NCI-H2171 treated with DMSO at 0.1 percent for 48 hours (cell line): ENCODE data around the gene PAM.
A peak's percentile ranks its signal among the peaks of the same experiment; 100 is the strongest.

Source experiments
- DNase-seq: peaks from one replicate; lab custom pipeline; 2025; lab: John Stamatoyannopoulos, UW

Gene PAM

DNA sequence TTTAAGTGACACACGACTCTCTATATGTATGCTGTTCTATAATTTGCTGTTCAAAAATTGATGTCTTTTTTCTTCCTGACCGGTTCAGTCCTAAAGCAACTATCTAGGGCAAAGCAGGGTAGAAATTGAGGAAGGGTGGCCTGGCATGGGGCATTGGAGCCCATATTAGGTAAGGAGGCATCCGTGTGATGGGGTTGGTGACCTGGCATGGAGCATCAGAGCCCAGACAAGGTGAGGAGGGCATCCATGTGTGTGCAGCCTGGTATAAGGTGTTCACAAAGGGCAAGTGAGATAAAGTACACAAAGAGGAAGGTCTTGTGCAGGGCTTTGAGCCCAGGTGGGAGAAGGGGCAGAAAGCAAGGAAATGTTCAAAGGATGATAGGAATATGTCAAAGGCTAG lies 104.9 kb downstream of the PAM start:
- no peak for DNase-seq

DNA sequence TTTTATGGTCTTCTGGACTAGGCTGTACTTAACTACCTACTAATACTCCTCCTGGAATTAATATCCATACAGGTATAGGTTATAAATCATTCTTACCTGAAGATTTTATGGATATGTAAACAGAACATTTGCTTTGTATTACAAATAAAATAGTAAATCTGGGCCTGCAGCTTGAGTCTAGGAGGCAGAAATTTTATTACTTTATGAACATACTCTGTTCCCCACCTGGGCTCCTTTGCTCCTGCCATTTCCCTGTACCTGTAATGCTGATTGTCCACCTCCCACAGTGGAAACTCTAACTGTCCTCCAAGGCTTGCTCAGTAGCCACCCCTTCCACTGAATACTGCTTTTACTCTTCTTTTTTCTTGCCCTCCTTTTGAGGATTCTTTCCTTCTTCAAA lies 108.0 kb downstream of the PAM start:
- no peak for DNase-seq

GRCh38 chr5:102863764-102864560 lies 108.9 kb downstream of the PAM start:
- DNase-seq: no peak

GRCh38 chr5:102865171-102865509 lies 110.0 kb downstream of the PAM start:
- DNase-seq: no peak

DNA sequence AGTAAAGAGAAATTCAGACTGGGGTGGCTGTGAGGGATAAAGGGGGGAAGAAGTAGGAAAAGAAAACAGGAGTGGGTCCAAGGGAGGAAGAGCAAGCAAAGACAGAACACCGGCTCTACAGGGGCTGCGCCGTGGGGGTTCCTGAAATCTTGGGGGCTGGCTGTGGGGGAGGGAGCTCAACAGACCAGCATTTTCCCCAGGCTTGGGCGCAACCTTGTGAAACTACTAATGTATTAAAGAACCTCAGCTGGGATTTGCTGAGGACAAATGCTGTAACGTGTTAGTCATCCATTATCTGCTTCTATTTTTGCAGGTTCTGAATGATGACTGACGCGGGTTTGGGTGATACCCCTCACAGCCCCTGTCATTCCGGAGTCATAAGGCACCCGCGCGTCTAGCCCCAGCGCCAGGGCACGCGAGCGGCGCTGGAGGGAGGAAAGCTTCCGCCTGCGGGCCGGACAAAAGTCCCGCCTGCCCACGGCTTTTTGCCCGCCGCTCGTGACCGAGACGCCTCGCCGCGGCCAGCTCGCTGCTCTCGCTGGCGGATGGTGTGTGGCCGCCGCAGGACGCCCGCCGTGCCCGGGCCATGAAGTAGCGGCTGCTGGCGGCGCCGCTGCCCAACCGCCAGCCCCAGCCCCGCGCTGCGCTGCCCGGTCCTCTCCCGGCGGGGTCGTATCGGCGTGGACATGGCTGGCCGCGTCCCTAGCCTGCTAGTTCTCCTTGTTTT lies 110.6 kb downstream of the PAM start:
- no peak for DNase-seq

DNA sequence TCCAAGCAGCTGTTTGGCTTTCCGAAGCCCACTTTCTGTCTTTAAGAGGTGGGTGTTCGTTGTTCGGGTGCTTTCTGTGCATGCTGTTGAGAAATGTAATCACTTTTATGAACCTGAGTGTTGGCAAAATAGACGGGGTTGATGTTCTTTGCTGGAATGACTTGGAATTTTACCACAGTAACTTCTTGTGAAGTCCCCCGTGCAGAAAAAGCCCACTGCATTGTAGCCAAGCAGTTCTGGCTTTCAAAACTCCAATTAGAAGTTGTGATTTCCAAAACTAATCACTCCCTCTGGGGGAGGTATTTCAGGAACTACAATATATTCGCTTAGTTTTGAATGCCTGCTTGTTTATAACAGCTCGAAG lies 111.1 kb downstream of the PAM start:
- no peak for DNase-seq

DNA sequence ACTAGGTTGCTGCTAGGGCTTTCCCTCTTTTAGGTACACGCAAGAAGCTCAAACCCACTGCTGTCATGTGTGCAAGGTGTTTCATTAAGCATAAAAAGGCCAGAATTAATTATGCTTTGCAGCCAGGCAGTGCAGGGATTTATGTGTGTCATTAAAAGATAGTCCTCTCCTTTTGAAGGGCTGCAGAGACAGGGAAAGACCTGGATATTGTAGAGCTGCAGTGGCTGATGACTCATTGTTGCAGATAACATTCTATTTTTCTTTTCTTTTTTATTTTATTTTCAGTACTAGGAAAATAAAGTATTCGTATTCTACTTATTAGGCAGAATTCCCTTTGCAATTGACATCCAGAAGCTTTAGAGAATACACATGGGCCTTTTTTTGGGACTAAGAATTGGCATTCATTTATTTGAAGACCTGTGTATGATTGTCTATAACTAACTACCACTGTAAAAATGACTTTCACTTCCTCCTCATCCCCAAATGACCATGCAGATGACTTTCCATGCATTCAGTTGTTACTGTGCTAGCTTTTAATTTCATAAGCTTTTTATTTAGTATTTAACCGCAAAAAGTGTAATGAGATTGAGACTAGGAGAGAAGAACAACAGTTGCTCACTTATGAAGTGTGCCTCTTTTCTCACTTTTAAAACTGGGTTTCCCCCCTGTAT lies 113.0 kb downstream of the PAM start:
- no peak for DNase-seq

- DNase-seq: no peak
These were observed 114.1 kb downstream of the PAM start for GRCh38 chr5:102869230-102869629.

DNA sequence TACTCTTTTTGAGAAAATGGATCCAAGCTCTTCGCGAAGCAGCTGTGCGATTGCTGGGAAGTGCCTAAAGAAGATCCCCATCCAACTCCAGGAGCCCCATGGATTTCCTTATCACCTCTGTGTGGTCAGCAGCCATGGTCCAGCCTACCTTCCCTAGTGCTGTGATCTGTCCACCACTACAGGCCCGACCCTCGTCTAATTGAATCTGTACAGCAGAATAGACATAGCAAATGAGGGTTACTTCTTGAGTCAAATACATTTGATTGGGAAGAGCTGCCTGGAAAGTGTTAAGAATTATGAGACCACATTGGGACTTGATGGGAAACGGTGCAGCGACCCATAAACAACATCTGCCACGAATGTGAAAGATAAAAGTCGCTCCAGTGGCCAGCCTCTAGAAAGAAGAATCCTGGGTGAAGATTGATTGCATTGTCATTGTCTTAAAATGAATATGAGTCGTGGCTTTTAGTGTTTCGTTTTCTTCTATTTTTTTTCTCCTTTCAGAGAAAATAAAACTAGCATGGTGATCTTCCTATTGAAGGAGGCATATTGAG lies 118.4 kb downstream of the PAM start:
- peak; percentile 52 for DNase-seq

GRCh38 chr5:102874054-102874453 lies 118.9 kb downstream of the PAM start:
- DNase-seq: no peak

DNA sequence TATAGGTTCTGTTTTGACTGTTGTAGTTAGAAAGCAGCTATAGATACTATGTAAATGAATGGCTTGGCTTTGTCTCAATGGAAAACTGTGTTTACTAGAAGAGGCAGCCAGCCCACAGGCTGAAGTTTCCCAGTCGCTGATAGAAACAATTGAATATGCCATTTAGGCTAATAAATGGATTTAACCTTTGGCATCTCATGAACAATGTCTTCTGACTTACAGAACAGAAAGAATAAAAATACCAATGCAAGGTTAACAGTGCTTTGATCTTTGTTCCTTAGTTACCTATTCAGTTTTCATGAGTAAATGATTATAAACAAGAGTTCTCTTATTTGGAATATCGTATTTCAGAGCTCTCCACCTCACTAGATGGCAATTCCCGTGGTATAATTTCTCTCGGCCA lies 120.6 kb downstream of the PAM start:
- no peak for DNase-seq

- DNase-seq: no peak
These were observed 121.5 kb downstream of the PAM start for GRCh38 chr5:102876610-102877009.

DNA sequence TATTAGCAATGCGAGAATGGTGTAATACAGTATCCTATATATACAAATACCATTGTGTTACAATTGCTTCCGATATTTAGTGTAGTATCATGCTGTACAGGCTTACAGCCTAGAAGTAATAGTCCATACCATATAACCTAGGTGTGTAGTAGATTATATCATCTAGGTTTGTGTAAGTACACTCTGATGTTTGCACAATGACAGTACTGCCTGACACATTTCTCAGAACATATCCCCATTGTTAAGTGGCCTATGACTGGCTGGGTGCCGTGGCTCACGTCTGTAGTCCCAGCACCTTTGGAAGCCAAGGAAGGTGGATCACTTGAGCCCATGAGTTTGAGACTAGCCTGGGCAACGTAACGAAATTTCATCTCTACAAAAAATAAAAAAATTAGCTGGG lies 124.6 kb downstream of the PAM start:
- no peak for DNase-seq

GRCh38 chr5:102886586-102886985 lies 131.5 kb downstream of the PAM start:
- DNase-seq: no peak

DNA sequence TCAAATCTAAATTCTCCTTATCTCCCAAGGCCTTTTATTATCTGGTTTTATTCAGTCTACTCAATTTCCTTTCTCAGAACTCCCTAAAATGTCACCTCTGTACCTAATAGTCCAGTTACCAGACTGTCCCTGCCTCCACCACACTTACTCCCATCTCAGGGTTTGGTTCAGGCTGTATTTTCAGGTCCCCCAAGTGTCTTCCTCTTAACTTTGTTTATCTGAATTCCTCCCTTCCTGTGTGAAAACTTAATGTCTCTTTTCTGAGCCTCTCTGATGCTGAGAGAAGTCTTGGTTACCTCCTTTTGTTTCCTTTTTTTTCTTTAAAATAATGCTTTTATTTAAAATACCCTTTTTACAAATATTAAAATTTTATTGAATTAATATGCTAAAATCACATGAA lies 133.4 kb downstream of the PAM start:
- DNase-seq: no peak

DNA sequence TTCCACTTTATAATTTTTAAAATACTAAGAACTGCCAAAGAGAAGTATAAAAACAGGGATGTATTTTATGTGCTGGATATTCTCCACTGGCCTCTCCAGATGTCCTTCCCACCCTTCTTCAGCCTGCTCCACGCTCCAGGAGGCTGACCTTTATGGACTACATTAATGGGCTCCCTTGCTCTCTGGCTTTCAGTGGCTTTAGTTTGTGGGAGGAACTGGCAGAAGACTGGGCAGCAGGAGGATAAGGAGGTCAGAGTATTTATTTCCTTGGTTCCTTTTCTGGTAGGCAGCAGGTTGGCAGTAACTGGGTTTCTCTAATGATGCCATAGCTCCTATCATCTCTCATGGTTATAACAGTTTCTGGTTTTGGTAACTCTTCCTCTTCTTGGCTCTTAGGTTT lies 133.9 kb downstream of the PAM start:
- no peak for DNase-seq

- no peak for DNase-seq
These were observed 135.0 kb downstream of the PAM start for GRCh38 chr5:102890133-102890532.

- DNase-seq: no peak
These were observed 136.1 kb downstream of the PAM start for GRCh38 chr5:102891175-102891574.

DNA sequence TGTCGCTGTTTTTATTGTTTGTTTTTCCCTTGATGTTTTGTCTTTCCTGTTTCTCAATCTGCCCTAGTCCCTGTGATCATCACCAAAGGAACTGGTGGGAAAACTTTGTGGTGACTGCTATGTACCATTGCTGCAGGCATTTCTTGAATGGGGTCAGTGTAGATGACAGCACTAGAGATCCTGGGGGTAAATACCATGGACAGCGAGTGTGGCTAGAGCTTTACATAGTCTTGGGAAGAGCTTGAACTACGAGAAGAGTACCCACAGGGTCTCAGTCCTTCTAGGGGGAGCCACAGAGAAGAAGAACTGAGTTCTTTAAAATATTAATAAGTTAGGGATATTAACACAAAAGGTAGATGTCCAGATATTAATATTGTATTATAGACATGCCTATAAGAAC lies 138.8 kb downstream of the PAM start:
- no peak for DNase-seq

DNA sequence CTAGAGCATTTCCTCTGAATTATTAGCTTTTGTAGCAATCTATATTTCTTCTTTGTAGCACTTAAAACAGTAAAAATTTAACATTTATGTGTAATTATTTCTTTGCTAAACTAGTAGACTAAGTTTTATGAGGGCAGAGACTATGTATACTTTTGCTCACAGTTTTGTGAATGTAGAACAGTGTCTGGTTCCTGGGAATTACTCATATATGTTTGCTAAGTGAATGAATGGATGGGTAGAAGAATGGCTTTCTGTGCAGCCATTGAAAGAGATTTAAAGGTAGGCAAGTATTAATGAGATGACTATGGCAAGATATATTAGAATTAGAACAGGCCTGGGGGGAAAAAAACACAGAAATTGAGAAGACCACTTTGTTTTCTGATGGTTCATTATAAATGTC lies 140.1 kb downstream of the PAM start:
- DNase-seq: no peak

DNA sequence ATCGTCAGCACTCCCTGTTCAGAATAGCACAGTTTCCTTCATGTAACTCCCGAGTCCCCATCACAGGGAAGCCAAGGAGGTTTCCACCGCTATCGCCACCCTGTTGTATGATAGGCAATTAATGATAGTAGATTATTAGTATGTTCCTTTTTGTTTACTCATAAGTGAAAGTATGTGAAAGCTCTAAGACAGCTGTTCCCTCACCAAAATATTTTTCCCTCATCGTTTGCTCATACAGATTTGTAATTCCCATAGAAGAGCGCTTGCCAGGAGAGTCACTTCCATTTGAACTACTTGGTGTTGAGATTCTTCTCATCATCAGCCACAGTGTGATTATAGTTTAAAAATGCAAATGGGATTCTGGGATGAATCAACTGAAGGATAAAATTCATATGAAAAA lies 140.9 kb downstream of the PAM start:
- DNase-seq: no peak

DNA sequence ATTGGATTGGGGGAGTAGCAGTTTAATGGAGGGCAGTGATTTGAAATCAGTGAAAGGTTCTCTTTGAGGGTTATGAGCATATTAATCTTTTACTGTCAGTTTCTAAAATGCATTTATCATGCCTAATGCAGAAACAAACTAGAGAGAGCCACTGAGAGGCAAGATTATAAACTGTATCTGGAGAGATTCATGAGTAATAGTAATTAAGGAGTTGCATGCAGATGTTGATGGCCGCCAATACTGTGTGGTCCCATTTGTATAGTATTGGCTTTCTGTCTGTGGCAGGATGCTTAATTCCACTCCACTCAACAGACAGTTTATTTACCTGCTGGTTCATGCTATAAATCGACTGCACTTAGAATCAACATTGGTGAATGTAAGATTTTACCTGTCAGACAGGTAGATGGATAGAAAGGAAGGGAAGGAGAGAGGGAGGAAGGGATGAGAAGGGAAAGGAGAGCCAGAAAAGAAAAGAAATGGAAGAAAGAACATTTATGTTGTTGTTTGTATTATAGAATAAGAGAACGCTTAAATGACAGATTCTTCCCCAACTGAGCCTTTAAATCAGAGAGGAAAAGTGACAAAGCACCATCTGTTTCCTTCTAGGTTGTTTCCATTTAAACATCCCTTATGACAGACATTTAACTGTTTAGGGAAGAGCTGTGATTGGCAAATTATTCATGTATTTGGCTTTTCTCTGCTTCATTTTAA lies 146.5 kb downstream of the PAM start:
- DNase-seq: peak; percentile 76

DNA sequence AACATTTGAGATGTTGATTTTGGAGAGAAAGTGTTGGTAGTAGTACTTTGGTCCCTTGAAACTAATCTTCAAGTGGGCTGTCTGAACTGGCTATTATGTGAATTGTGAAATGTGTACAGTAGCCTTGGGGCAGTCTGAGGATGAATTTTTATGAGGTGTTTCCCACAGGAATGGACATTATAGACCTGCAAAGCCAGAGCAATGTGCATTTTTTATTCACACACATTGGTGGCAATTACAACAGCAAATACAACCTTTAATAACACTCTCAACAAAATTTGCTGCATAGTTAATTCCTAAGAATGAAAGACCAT lies 147.0 kb downstream of the PAM start:
- DNase-seq: no peak
